HCT116 (cell line): ENCODE results near the gene CAMSAP1. TPM values are rescaled to one million over a fixed set of nuclear protein-coding genes. Genes with fewer than 3 reads are reported as not detected.
"Not testable (repeated sequence)": the region's sequence is repeated elsewhere in the genome, so short reads cannot be mapped to it uniquely, and the experiment has no call there.

Experiments used
- ATAC-seq: fragments of 200-7000 bp; cut with Tn5 transposase; 2 replicates; pipeline ENCODE4 v1.9.1; 2020; ENCODE audit warnings: mild to moderate bottlenecking, moderate library complexity
- BruUV-seq: library from RNA; stranded (reverse); fragments of 400-500 nt; replicated peaks from 2 replicates; lab custom pipeline; 2021; lab: Mats Ljungman, UMichigan
- CTCF ChIA-PET: fragments of 300-600 bp; sonication (Branson Sonifier 250); formaldehyde crosslinking; loops from one replicate; lab custom pipeline; 2021; ENCODE audit warnings: antibody characterized with exemption; lab: Charles Lee
- POLR2A ChIA-PET: fragments of 300-600, 350-600 bp; sonication (Branson Sonifier 250); formaldehyde crosslinking; loops from one replicate; lab custom pipeline; 2021; ENCODE audit warnings: antibody characterized with exemption; lab: Charles Lee
- RAD21 ChIA-PET, 2 experiments: fragments of 300-600 bp; sonication (Branson Sonifier 250); formaldehyde crosslinking; loops; one replicate each; lab custom pipeline; 2023; ENCODE audit warnings: low total read pairs in 2 of 2; ENCODE audit not compliant: uncharacterized antibody in 2 of 2, unreplicated experiment in 2 of 2, low non-redundant PET in 1 of 2; lab: Charles Lee
- DNase-seq: peaks from one replicate; pipeline ENCODE4 v3.0.0-alpha.2; 2010; ENCODE audit warnings: low read depth, low spot score
- H2AFZ ChIP-seq: fragments of 200-600 bp; shearing (Covaris generic), sonication (generic); 2 replicates; pipeline ENCODE4 v1.6.1; 2017; ENCODE audit warnings: low read depth, mixed run types, mixed read lengths, antibody characterized with exemption, low read length; ENCODE audit not compliant: poor library complexity, severe bottlenecking
- H3K27ac ChIP-seq: 2 replicates; pipeline ENCODE4 v1.5.1; 2012; ENCODE audit warnings: low read depth, low read length
- H3K27me3 ChIP-seq: fragments of 200-600 bp; sonication (generic); 2 replicates; pipeline ENCODE4 v1.6.1; 2016; ENCODE audit warnings: mixed run types, low read length, mixed read lengths; ENCODE audit not compliant: insufficient read depth
- H3K36me3 ChIP-seq, 2 experiments: fragments of 200-500 bp in 1 of 2; fragments of 200-600 bp in 1 of 2; sonication (Bioruptor generic) in 1 of 2; sonication (generic) in 1 of 2; 2 replicates each; pipeline versions ENCODE4 v1.5.1 to v1.6.1; 2014 to 2016; ENCODE audit warnings: low read length in 2 of 2, inconsistent platforms in 1 of 2, mixed read lengths in 1 of 2, mixed run types in 1 of 2; ENCODE audit not compliant: insufficient read depth in 2 of 2, control insufficient read depth in 1 of 2
- H3K4me1 ChIP-seq, 2 experiments: fragments of 200-600 bp in 1 of 2; sonication (generic) in 1 of 2; 2 replicates each; pipeline versions ENCODE4 v1.5.1 to v1.6.1; 2012 to 2017; ENCODE audit warnings: low read length in 2 of 2, inconsistent platforms in 1 of 2, mild to moderate bottlenecking in 1 of 2, mixed read lengths in 1 of 2, mixed run types in 1 of 2, moderate library complexity in 1 of 2; ENCODE audit not compliant: insufficient read depth in 2 of 2, control insufficient read depth in 1 of 2
- H3K4me2 ChIP-seq: fragments of 200-600 bp; sonication (generic); 2 replicates; pipeline ENCODE4 v1.6.1; 2017; ENCODE audit warnings: mixed run types, low read length, mixed read lengths
- H3K4me3 ChIP-seq, 2 experiments: fragments of 200-600 bp in 1 of 2; sonication (generic) in 1 of 2; replicated peaks in 1 of 2; 2 replicates each; pipeline ENCODE4 v1.5.1; 2011 to 2016; ENCODE audit warnings: low read length in 2 of 2, control low read depth in 1 of 2, low read depth in 1 of 2, mild to moderate bottlenecking in 1 of 2, mixed read lengths in 1 of 2, mixed run types in 1 of 2
- H3K79me2 ChIP-seq: fragments of 200-600 bp; sonication (generic); 2 replicates; pipeline ENCODE4 v1.6.1; 2017; ENCODE audit warnings: mild to moderate bottlenecking, mixed run types, low read length, moderate library complexity, mixed read lengths; ENCODE audit not compliant: insufficient read depth
- H3K9ac ChIP-seq: fragments of 200-600 bp; sonication (generic); 2 replicates; pipeline ENCODE4 v1.6.1; 2016; ENCODE audit warnings: low read length, mixed read lengths
- H3K9me2 ChIP-seq: fragments of 200-600 bp; sonication (generic), shearing (Covaris generic); 2 replicates; pipeline ENCODE4 v1.6.1; 2017; ENCODE audit warnings: mixed run types, mild to moderate bottlenecking, moderate library complexity; ENCODE audit not compliant: insufficient read depth
- H3K9me3 ChIP-seq, 2 experiments: fragments of 200-500 bp in 1 of 2; fragments of 200-600 bp in 1 of 2; sonication (Bioruptor generic) in 1 of 2; sonication (generic) in 1 of 2; 2 replicates each; pipeline ENCODE4 v1.6.1; 2014 to 2017; ENCODE audit warnings: low read length in 2 of 2, mixed read lengths in 2 of 2, inconsistent platforms in 1 of 2, low read depth in 1 of 2, mild to moderate bottlenecking in 1 of 2, mixed run types in 1 of 2, moderate library complexity in 1 of 2; ENCODE audit not compliant: control insufficient read depth in 1 of 2, insufficient read depth in 1 of 2
- H4K20me1 ChIP-seq: fragments of 200-600 bp; sonication (generic), shearing (Covaris generic); 2 replicates; pipeline ENCODE4 v1.6.1; 2017; ENCODE audit warnings: mixed run types, mild to moderate bottlenecking, moderate library complexity; ENCODE audit not compliant: insufficient read depth
- CBX3 ChIP-seq: IDR thresholded peaks from 2 replicates; pipeline ENCODE4 v1.6.1; 2012; ENCODE audit warnings: low read depth
- EGR1 ChIP-seq: IDR thresholded peaks from 2 replicates; pipeline ENCODE4 v1.6.1; 2012; ENCODE audit warnings: low read depth
- EZH2phosphoT487 ChIP-seq: fragments of 200-600 bp; IDR thresholded peaks from 2 replicates; pipeline ENCODE4 v1.6.1; 2018; ENCODE audit warnings: antibody characterized with exemption, borderline replicate concordance
- FOSL1 ChIP-seq: IDR thresholded peaks from 2 replicates; pipeline ENCODE4 v1.6.1; 2012; ENCODE audit warnings: low read depth
- SIN3A ChIP-seq: IDR thresholded peaks from 2 replicates; pipeline ENCODE4 v1.6.1; 2012; ENCODE audit warnings: low read depth
- SP1 ChIP-seq: IDR thresholded peaks from 2 replicates; pipeline ENCODE4 v1.6.1; 2012; ENCODE audit warnings: low read depth
- ZNF274 ChIP-seq: fragments of 200-500 bp; sonication (Bioruptor generic); IDR thresholded peaks from 2 replicates; pipeline ENCODE4 v1.6.1; 2014; ENCODE audit warnings: mild to moderate bottlenecking, low read depth, low read length, inconsistent platforms
- intact Hi-C: fragments of 100-400 bp; cut with micrococcal nuclease; formaldehyde crosslinking; loops from 2 replicates; pipeline ENCODE4 v1.10.0; 2022
- total RNA-seq: library from RNA; stranded (reverse); gene quantifications from one replicate; pipeline ENCODE4 v1.2.1, GENCODE V29; 2021; ENCODE audit not compliant: unreplicated experiment
- TF ChIP-seq, protein P1 (sequence below): IDR thresholded peaks from 2 replicates; pipeline ENCODE4 v1.6.1; 2012
- TF ChIP-seq, protein P2 (sequence below), 3 experiments: fragments of 200-600 bp in 1 of 3; sonication (generic) in 1 of 3; IDR thresholded peaks in 2 of 3; conservative IDR thresholded peaks in 1 of 3; 2 replicates each; pipeline ENCODE4 v1.5.1; 2012 to 2017; ENCODE audit warnings: low read depth in 2 of 3, low read length in 2 of 3, antibody characterized with exemption in 1 of 3, borderline replicate concordance in 1 of 3, control low read depth in 1 of 3, mild to moderate bottlenecking in 1 of 3, mixed read lengths in 1 of 3, mixed run types in 1 of 3, moderate library complexity in 1 of 3; ENCODE audit not compliant: insufficient read depth in 1 of 3

CAMSAP1 gene
- total RNA-seq, 1 experiment from 2014 or later, result 33.1 TPM

DNA sequence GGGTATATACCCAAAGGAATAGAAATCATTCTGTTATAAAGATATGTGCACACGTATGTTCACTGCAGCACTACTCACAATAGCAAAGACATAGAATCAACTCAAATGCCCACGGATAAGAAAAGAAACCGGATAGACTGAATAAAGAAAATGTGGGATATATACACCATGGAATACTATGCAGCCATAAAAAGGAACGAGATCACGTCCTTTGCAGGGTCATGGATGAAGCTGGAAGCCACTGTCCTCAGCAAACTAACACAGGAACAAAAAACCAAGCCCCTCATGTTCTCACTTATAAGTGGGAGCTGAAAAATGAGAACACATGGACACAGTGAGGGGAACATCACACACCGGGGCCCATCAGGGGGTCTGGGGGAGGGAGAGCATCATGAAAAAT is 36.3 kb upstream of the CAMSAP1 start:
- H3K9me2 ChIP-seq, H3K9me3 ChIP-seq, POLR2A ChIA-PET, H2AFZ ChIP-seq, intact Hi-C loops, DNase-seq, H3K4me3 ChIP-seq, BruUV-seq, H3K4me2 ChIP-seq, H3K27ac ChIP-seq, H3K27me3 ChIP-seq, H3K4me1 ChIP-seq, RAD21 ChIA-PET, H3K79me2 ChIP-seq, H3K9ac ChIP-seq, ATAC-seq, H4K20me1 ChIP-seq, CTCF ChIA-PET: not testable (repeated sequence)
- peaks cover 24 to 26% of the 10 kb centered on the region in 2 experiments; a peak in 3 of 4 replicates for H3K36me3 ChIP-seq

DNA sequence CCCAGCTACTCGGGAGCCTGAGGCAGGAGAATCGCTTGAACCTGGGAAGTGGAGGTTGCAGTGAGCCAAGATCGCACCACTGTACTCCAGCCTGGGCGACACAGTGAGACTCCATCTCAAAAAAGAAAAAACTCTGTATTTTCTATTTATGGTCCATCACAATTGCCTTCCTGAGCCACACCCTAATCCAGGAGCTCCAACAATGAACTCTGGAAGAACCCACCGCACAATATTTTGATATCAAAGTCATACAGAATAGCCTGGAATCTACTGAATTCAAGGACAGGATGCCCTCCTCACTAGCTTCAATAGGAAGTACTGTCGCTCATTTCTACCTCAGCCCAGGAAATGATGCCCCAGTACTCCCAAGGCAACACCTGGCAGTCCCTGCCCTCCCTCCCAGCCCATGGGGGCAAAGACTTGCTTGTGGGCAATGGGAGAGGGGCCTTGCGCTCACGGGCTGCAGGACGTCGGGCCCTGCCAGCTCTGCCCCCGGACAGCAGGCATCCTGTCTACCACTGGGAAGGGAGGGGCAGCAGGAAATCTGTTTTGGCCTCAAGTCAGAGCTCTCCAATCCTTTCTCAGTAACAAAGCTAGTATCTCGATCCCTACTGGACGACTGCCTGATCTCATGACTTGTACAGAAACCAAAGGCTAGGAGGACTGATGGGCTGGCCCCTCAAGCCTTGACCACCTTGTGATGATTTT is 34.1 kb upstream of the CAMSAP1 start:
- H3K27me3 ChIP-seq, result no peaks in the 10 kb centered on the region
- peaks cover 17 to 27% of the 10 kb centered on the region in 2 experiments; a peak in 3 of 4 replicates for H3K36me3 ChIP-seq
- no peaks in the 10 kb centered on the region; the same call in 1 of the 2 replicates for H3K79me2 ChIP-seq
- BruUV-seq, result no TSS peak
- no peak for ATAC-seq
- TF ChIP-seq SIN3A, result no peak
- TF ChIP-seq ZNF274, result no peak
- no peak for TF ChIP-seq FOSL1
- no peak for TF ChIP-seq SP1
- TF ChIP-seq EZH2phosphoT487, result no peak
- TF ChIP-seq, protein P1, sequence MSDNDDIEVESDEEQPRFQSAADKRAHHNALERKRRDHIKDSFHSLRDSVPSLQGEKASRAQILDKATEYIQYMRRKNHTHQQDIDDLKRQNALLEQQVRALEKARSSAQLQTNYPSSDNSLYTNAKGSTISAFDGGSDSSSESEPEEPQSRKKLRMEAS, result no peak
- TF ChIP-seq EGR1, result no peak
- no peak for TF ChIP-seq CBX3
- TF ChIP-seq, protein P2, sequence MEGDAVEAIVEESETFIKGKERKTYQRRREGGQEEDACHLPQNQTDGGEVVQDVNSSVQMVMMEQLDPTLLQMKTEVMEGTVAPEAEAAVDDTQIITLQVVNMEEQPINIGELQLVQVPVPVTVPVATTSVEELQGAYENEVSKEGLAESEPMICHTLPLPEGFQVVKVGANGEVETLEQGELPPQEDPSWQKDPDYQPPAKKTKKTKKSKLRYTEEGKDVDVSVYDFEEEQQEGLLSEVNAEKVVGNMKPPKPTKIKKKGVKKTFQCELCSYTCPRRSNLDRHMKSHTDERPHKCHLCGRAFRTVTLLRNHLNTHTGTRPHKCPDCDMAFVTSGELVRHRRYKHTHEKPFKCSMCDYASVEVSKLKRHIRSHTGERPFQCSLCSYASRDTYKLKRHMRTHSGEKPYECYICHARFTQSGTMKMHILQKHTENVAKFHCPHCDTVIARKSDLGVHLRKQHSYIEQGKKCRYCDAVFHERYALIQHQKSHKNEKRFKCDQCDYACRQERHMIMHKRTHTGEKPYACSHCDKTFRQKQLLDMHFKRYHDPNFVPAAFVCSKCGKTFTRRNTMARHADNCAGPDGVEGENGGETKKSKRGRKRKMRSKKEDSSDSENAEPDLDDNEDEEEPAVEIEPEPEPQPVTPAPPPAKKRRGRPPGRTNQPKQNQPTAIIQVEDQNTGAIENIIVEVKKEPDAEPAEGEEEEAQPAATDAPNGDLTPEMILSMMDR (IDR thresholded peaks at IDR 0.05 in 2 of 3, conservative IDR thresholded peaks at IDR 0.05 in 1 of 3; ENCODE audit: borderline replicate concordance in 1 of 3, insufficient read depth in 1 of 3, low read depth in 2 of 3, low read length in 2 of 3), result no peak
- no peaks in the 10 kb centered on the region for H3K4me1 ChIP-seq
- intact Hi-C loops, result no loop called here
- H3K4me2 ChIP-seq, result no peak overlapping the region
- POLR2A ChIA-PET, result no interaction called here
- no peaks in the 10 kb centered on the region for H4K20me1 ChIP-seq
- DNase-seq, result no peak
- RAD21 ChIA-PET, result interaction anchor here in 1 of 2 experiments (0.6 to 0.7 kb wide), 2 partner anchors 35 to 49 kb away, joined by 3 read pairs; no protein-coding TSS in a partner anchor
- no peak overlapping the region for H3K9ac ChIP-seq
- H3K9me2 ChIP-seq, result no peaks in the 10 kb centered on the region
- no peaks in the 10 kb centered on the region for H3K9me3 ChIP-seq
- H2AFZ ChIP-seq, result no peak overlapping the region
- H3K27ac ChIP-seq, result no peak overlapping the region
- H3K4me3 ChIP-seq, result no peak overlapping the region
- CTCF ChIA-PET, result no interaction called here
